A673 (cell line): ENCODE results near the gene GATA2. TPM values are rescaled to one million over a fixed set of nuclear protein-coding genes. Genes with fewer than 3 reads are reported as not detected.

Source experiments
- BruUV-seq: library from RNA; stranded (reverse); fragments of 400-500 nt; replicated peaks from 2 replicates; lab custom pipeline; 2021; lab: Mats Ljungman, UMichigan
- CTCF ChIA-PET: fragments of 300-600 bp; sonication (Branson Sonifier 250); formaldehyde crosslinking; loops from one replicate; lab custom pipeline; 2022; ENCODE audit warnings: antibody characterized with exemption; lab: Charles Lee
- POLR2A ChIA-PET: fragments of 300-600 bp; sonication (Branson Sonifier 250); formaldehyde crosslinking; loops from one replicate; lab custom pipeline; 2022; ENCODE audit warnings: antibody characterized with exemption; ENCODE audit not compliant: low non-redundant PET; lab: Charles Lee
- DNase-seq: peaks from one replicate; pipeline ENCODE4 v3.0.0-alpha.2; 2015; ENCODE audit warnings: low spot score
- H3K27ac ChIP-seq: fragments of 200-600 bp; sonication (generic); 2 replicates; pipeline ENCODE4 v1.5.1; 2016; ENCODE audit warnings: mixed run types, low read depth, mild to moderate bottlenecking, mixed read lengths, antibody characterized with exemption, low read length; ENCODE audit not compliant: poor library complexity, severe bottlenecking
- H3K27me3 ChIP-seq: fragments of 200-600 bp; sonication (generic); replicated peaks from 2 replicates; pipeline ENCODE4 v1.6.1; 2017; ENCODE audit warnings: mixed run types, low read depth, mild to moderate bottlenecking, mixed read lengths, antibody characterized with exemption, low read length; ENCODE audit not compliant: insufficient read depth, poor library complexity
- H3K36me3 ChIP-seq: fragments of 200-600 bp; sonication (generic); 2 replicates; pipeline ENCODE4 v1.6.1; 2016; ENCODE audit warnings: mixed run types, mild to moderate bottlenecking, mixed read lengths, antibody characterized with exemption, low read length; ENCODE audit not compliant: insufficient read depth, poor library complexity, severe bottlenecking
- H3K4me1 ChIP-seq: fragments of 200-600 bp; sonication (generic); 2 replicates; pipeline ENCODE4 v1.6.1; 2017; ENCODE audit warnings: mixed run types, mild to moderate bottlenecking, mixed read lengths, antibody characterized with exemption, low read length; ENCODE audit not compliant: insufficient read depth, poor library complexity, severe bottlenecking
- H3K4me3 ChIP-seq: fragments of 200-600 bp; sonication (generic); 2 replicates; pipeline ENCODE4 v1.5.1; 2016; ENCODE audit warnings: low read depth, mixed run types, mild to moderate bottlenecking, mixed read lengths, low read length; ENCODE audit not compliant: poor library complexity, severe bottlenecking
- H3K9me3 ChIP-seq: fragments of 200-600 bp; sonication (generic); 2 replicates; pipeline ENCODE4 v1.6.1; 2016; ENCODE audit warnings: mixed run types, low read depth, mild to moderate bottlenecking, mixed read lengths, antibody characterized with exemption, low read length; ENCODE audit not compliant: poor library complexity, severe bottlenecking
- EZH2 ChIP-seq: fragments of 200-600 bp; sonication (generic); IDR thresholded peaks from 2 replicates; pipeline ENCODE4 v1.6.1; 2017; ENCODE audit warnings: borderline replicate concordance, low read depth, mild to moderate bottlenecking, mixed read lengths, antibody characterized with exemption, low read length; ENCODE audit not compliant: poor library complexity, severe bottlenecking
- intact Hi-C: fragments of 100-400 bp; cut with micrococcal nuclease; formaldehyde crosslinking; loops from one replicate; pipeline ENCODE4 v1.10.0; 2022; ENCODE audit not compliant: unreplicated experiment
- total RNA-seq: library from RNA; stranded (reverse); gene quantifications from 2 replicates; pipeline ENCODE4 v1.2.3, GENCODE V29; 2021
- TF ChIP-seq, protein P1 (sequence below): fragments of 300-800, 200-600 bp; sonication (generic); conservative IDR thresholded peaks from 2 replicates; pipeline ENCODE4 v1.5.1; 2017; ENCODE audit warnings: low read depth, mild to moderate bottlenecking, antibody characterized with exemption, low read length, moderate library complexity, mixed read lengths

GATA2 gene
- total RNA-seq, 1 experiment from 2014 or later = 19.4 TPM

DNA sequence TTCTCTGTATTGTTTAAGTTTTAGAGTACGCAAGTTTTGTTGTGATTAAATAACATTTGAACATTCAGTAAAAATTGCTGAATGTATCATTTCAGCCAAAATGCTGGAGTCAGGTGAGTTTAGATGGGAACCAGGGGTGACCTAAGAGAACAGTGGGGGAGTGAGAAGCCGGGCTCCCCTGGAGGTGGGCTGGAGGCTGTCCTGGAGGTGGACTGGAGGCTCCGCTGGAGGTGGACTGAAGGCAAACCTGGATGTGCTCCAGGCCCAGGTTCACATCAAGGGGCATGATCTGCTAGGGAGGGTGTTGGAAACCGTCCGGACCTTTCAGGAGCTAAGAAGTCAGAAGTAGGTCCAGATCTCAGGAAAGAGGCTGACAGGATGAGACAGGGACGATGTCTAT lies 50.1 kb downstream of the GATA2 start:
- H3K4me1 ChIP-seq = no peaks in the 10 kb centered on the region
- CTCF ChIA-PET = no interaction called here
- H3K9me3 ChIP-seq = no peaks in the 10 kb centered on the region
- no peak overlapping the region for H3K27ac ChIP-seq
- no peaks in the 10 kb centered on the region for H3K27me3 ChIP-seq
- no TSS peak for BruUV-seq
- no peak overlapping the region for H3K4me3 ChIP-seq
- no peaks in the 10 kb centered on the region for H3K36me3 ChIP-seq
- TF ChIP-seq, protein P1, sequence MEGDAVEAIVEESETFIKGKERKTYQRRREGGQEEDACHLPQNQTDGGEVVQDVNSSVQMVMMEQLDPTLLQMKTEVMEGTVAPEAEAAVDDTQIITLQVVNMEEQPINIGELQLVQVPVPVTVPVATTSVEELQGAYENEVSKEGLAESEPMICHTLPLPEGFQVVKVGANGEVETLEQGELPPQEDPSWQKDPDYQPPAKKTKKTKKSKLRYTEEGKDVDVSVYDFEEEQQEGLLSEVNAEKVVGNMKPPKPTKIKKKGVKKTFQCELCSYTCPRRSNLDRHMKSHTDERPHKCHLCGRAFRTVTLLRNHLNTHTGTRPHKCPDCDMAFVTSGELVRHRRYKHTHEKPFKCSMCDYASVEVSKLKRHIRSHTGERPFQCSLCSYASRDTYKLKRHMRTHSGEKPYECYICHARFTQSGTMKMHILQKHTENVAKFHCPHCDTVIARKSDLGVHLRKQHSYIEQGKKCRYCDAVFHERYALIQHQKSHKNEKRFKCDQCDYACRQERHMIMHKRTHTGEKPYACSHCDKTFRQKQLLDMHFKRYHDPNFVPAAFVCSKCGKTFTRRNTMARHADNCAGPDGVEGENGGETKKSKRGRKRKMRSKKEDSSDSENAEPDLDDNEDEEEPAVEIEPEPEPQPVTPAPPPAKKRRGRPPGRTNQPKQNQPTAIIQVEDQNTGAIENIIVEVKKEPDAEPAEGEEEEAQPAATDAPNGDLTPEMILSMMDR = no peak
- no peak for TF ChIP-seq EZH2
- no peak for DNase-seq
- POLR2A ChIA-PET = no interaction called here
- intact Hi-C loops = no loop called here

- no TSS peak for BruUV-seq
Measured at GRCh38 chr3:128442070-128442469, 50.9 kb downstream of the GATA2 start.

DNA sequence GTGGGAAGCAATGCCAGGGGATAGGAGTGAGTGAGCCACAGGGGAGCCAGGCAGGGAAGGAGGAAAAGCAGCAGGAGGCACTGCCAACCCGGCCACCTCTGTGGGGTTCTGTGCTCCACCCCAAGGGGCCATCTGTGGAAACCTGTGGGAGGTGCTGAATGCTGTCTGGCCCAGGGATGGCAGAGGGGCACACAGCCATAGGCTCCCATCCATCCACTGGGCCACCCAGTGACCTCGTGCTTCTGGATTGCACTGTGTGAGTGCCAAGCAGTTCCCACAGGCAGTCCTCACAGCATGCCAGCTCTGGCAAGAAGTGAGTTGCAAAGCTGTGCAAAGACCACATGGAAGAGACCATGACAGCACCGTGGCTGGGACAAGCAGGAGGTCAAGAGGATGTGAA lies 53.8 kb downstream of the GATA2 start:
- no peak overlapping the region for H3K4me3 ChIP-seq
- CTCF ChIA-PET = interaction anchor here (1.0 kb wide), 1 partner anchor 50 kb away, joined by 3 read pairs; no protein-coding TSS in a partner anchor
- no peaks in the 10 kb centered on the region for H3K36me3 ChIP-seq
- H3K27me3 ChIP-seq = no peaks in the 10 kb centered on the region
- no peaks in the 10 kb centered on the region for H3K4me1 ChIP-seq
- BruUV-seq = no TSS peak
- intact Hi-C loops = no loop called here
- TF ChIP-seq, protein P1 = no peak
- no peak for TF ChIP-seq EZH2
- H3K9me3 ChIP-seq = no peaks in the 10 kb centered on the region
- POLR2A ChIA-PET = no interaction called here
- no peak for DNase-seq
- no peak overlapping the region for H3K27ac ChIP-seq

More at GRCh38 chr3:128442070-128442469, 50.9 kb downstream of the GATA2 start:
- ChIA-PET CTCF (no interaction called here), POLR2A (no interaction called here)
- Histone ChIP-seq H3K27me3 (no peaks in the 10 kb centered on the region), H3K27ac (no peak overlapping the region), H3K36me3 (no peaks in the 10 kb centered on the region), H3K9me3 (no peaks in the 10 kb centered on the region), H3K4me1 (no peaks in the 10 kb centered on the region), H3K4me3 (no peak overlapping the region)
- TF ChIP-seq, protein P1 = no peak
- no peak for TF ChIP-seq EZH2
- no peak for DNase-seq
- intact Hi-C loops = no loop called here
